Retinal pigment epithelial cell (primary cell): ENCODE data around the gene ZDHHC4.
A peak's percentile ranks its signal among the peaks of the same experiment; 100 is the strongest.

Experiments used
- DNase-seq: peaks from one replicate; pipeline ENCODE4 v3.0.0-alpha.2; 2010; ENCODE audit warnings: low read depth
- H3K4me3 ChIP-seq: 2 replicates; pipeline ENCODE4 v1.5.1; 2011; ENCODE audit warnings: mild to moderate bottlenecking, low read length, control low read depth, moderate library complexity
- CTCF ChIP-seq: conservative IDR thresholded peaks from 2 replicates; pipeline ENCODE4 v1.5.1; 2011; ENCODE audit warnings: low read depth, low read length, control low read depth, inconsistent platforms

The ZDHHC4 gene

GRCh38 chr7:6612819-6613218, 35.6 kb downstream of the ZDHHC4 start:
- TF ChIP-seq CTCF, result no peak
- no peak overlapping the region for H3K4me3 ChIP-seq

GRCh38 chr7:6613706-6614105, 36.5 kb downstream of the ZDHHC4 start:
- no peak overlapping the region for H3K4me3 ChIP-seq
- DNase-seq, result no peak
- TF ChIP-seq CTCF, result no peak

More at GRCh38 chr7:6612819-6613218, 35.6 kb downstream of the ZDHHC4 start:
- no peak for DNase-seq

GRCh38 chr7:6614953-6615722, 37.9 kb downstream of the ZDHHC4 start, which contains the start of gene ZNF853:
ZNF853 (plus strand) TSS chr7:6615610; CDS start chr7:6616175, 565 bp downstream.
- no peak for TF ChIP-seq CTCF
- peak within 1 kb of the TSS; percentile 58 for H3K4me3 ChIP-seq
- DNase-seq, result no peak

GRCh38 chr7:6615723-6616555, 38.7 kb downstream of the ZDHHC4 start:
- peak overlapping the region; percentile 58 for H3K4me3 ChIP-seq

GRCh38 chr7:6616854-6617643, 39.8 kb downstream of the ZDHHC4 start:
- no peak overlapping the region for H3K4me3 ChIP-seq
- no peak for TF ChIP-seq CTCF
- no peak for DNase-seq

More at GRCh38 chr7:6615723-6616555, 38.7 kb downstream of the ZDHHC4 start:
- no peak for DNase-seq
- no peak for TF ChIP-seq CTCF

GRCh38 chr7:6618621-6619020, 41.4 kb downstream of the ZDHHC4 start:
- DNase-seq, result no peak
- no peak overlapping the region for H3K4me3 ChIP-seq
- TF ChIP-seq CTCF, result no peak
